SJCRH30 (cell line): ENCODE results near the gene FAM83G. TPM values are rescaled to one million over a fixed set of nuclear protein-coding genes. Genes with fewer than 3 reads are reported as not detected.
A peak's percentile ranks its signal among the peaks of the same experiment; 100 is the strongest.
"Not testable (repeated sequence)": the region's sequence is repeated elsewhere in the genome, so short reads cannot be mapped to it uniquely, and the experiment has no call there.

Experiments used
- DNase-seq, 2 experiments: peaks; one replicate each; pipeline ENCODE4 v3.0.0-alpha.2; 2015 to 2020
- H3K27ac ChIP-seq: fragments of 250-450 bp; sonication (Bioruptor Pico); 2 replicates; pipeline ENCODE4 v1.5.1; 2020; ENCODE audit warnings: mild to moderate bottlenecking, moderate library complexity
- H3K27me3 ChIP-seq: fragments of 250-450 bp; sonication (Bioruptor Pico); 2 replicates; pipeline ENCODE4 v1.5.1; 2020; ENCODE audit warnings: mild to moderate bottlenecking, moderate library complexity
- H3K36me3 ChIP-seq: fragments of 250-450 bp; sonication (Bioruptor Pico); 2 replicates; pipeline ENCODE4 v1.5.1; 2020; ENCODE audit warnings: mild to moderate bottlenecking, moderate library complexity
- H3K4me1 ChIP-seq: fragments of 250-450 bp; sonication (Bioruptor Pico); 2 replicates; pipeline ENCODE4 v1.5.1; 2020; ENCODE audit warnings: mild to moderate bottlenecking, moderate library complexity
- H3K4me3 ChIP-seq: fragments of 250-450 bp; sonication (Bioruptor Pico); 2 replicates; pipeline ENCODE4 v1.5.1; 2020; ENCODE audit warnings: mild to moderate bottlenecking, moderate library complexity
- H3K9me3 ChIP-seq: fragments of 250-450 bp; sonication (Bioruptor Pico); replicated peaks from 2 replicates; pipeline ENCODE4 v1.5.1; 2020; ENCODE audit warnings: mild to moderate bottlenecking, moderate library complexity
- total RNA-seq: library from RNA; depleted of rRNA; stranded (reverse); fragments of >200 nt; shearing (Covaris generic); gene quantifications from 2 replicates; pipeline ENCODE4 v1.2.3, GENCODE V29; 2014; rRNA removed

Gene FAM83G
- 2.1 TPM in 2 replicates for total RNA-seq

DNA sequence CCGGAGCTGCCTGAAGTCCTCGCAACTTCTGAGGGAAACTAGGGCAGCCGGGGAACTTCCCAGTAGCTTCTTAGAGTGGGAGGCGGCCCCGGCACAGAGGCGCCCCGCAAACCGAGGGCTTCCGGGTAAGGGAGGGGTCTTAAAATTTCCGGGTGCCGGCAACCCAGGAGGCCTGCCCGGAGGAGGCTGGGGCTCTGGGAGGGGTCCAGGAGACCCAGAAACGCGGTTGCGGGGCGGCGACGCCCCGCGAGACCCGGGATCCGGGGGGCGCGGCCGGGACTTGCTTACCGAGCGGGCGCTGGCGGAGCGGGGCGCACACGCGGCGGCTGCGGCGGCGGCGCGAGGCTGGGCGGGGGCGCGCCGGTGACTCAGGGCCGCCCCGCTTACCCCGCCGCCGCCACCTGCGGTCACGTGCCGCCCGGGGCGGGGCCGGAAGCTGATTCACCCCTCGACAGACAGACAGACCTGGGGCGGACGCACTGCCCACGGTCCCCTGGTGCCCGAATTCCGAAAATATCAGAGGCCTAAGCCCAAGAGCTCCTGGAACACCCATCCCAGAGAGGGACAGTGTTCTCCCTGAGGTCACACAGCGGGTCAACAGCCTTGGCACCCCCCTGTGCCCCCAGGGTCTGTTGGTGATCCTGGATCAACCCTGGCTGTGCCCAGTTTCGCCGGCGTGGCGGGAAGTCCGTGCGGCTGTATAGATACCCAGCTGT lies at the start of gene FAM83G:
TSS of gene FAM83G (minus strand) at position 344 of the 716 bp plus-strand sequence. CDS start 723 bp downstream, outside the sequence.
- peak; percentile 65 to 68 for DNase-seq
- H3K4me3 ChIP-seq: peak within 1 kb of the TSS; percentile 49
- H3K27ac ChIP-seq: no peak within 1 kb of the TSS
- no peaks in the 10 kb centered on the region for H3K36me3 ChIP-seq
- no peaks in the 10 kb centered on the region; the same call in 1 of the 2 replicates for H3K27me3 ChIP-seq
- H3K4me1 ChIP-seq: peaks cover 11% of the 10 kb centered on the region
- H3K9me3 ChIP-seq: peaks cover 7% of the 10 kb centered on the region

DNA sequence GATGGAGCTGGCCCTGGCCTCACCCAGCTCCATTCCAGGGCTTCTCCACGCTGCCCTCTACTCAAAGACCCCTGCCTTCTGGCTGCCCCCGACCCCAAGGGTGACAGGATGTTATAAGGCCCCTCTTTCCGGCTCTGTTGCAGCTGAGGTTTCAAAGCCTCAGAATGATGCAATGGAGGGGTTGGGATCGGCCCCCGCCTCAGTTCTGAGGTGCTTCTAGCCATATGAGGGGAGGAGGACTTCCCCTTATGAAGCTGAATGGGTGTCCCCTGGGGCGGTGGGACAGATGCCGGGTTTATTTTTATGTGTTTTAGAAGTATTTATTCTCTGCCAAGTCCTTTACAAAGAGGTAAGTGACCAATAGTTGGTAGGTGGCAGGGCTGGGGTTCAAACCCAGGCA lies 44.3 kb upstream of the FAM83G start:
- not testable (repeated sequence) for H3K4me1 ChIP-seq, H3K36me3 ChIP-seq, H3K27ac ChIP-seq, H3K9me3 ChIP-seq, H3K27me3 ChIP-seq, H3K4me3 ChIP-seq
- DNase-seq: peak in 1 of 2 experiments; percentile 1

GRCh38 chr17:19047510-19047909 lies 42.9 kb upstream of the FAM83G start:
- H3K27ac ChIP-seq, H3K4me1 ChIP-seq, H3K27me3 ChIP-seq, H3K9me3 ChIP-seq, H3K36me3 ChIP-seq, H3K4me3 ChIP-seq: not testable (repeated sequence)
- DNase-seq: peak in 1 of 2 experiments; percentile 13

DNA sequence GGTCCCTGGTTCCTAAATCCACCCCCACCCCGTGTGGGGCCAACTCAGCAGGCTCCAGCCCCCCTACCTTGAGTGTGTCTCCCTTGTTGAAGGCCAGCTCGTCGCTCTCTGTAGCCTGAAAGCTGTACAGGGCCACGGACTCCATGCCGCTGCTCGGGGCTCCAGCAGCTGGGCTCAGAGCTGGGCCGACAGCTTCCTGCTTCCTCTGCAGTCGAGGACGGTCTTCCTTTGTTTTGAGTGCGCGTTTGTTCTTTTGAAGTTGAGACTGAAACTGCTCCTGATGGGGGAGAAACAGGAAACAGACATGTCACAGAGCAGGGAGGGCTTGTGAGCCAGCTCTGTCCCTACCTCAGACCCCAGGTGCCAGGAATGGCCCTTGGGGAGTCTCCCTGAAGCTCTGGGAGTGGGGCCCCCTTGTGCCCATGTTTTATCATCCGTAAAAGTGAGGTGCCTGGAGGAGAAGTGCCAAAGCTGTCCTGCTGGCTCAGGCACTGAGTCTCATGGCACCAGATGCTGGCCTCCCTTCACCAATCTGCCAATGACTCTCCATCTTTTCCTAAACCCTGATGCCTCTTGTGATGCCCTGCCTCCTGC lies 42.3 kb upstream of the FAM83G start, which contains the start of gene GRAP:
TSS of gene GRAP (minus strand) at position 176 of the 594 bp plus-strand sequence. CDS start at position 145, 31 bp downstream.
- not testable (repeated sequence) for H3K27me3 ChIP-seq, H3K36me3 ChIP-seq, H3K27ac ChIP-seq, H3K9me3 ChIP-seq, H3K4me1 ChIP-seq, DNase-seq, H3K4me3 ChIP-seq

DNA sequence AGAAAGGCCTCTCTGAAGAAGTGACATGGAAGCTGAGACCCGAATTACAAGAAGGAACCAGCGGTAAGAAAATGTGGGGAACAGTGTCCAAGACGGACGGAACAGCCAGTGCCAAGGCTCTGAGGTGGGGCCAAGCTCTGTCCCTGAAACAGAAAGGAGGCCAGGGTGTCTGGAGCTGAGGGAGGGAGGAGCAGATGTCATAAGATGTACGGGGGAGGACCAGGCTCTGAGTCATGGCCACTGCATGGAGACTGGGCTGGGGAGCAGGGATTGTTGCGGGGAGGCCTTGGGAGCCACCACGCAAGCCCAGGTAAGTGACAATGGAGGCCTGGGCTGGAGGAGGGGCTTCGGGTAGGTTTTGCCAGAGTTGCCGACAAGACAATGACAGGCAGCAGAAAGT lies 40.1 kb upstream of the FAM83G start:
- not testable (repeated sequence) for H3K4me3 ChIP-seq, H3K9me3 ChIP-seq, H3K27me3 ChIP-seq, H3K36me3 ChIP-seq, H3K4me1 ChIP-seq, H3K27ac ChIP-seq, DNase-seq

DNA sequence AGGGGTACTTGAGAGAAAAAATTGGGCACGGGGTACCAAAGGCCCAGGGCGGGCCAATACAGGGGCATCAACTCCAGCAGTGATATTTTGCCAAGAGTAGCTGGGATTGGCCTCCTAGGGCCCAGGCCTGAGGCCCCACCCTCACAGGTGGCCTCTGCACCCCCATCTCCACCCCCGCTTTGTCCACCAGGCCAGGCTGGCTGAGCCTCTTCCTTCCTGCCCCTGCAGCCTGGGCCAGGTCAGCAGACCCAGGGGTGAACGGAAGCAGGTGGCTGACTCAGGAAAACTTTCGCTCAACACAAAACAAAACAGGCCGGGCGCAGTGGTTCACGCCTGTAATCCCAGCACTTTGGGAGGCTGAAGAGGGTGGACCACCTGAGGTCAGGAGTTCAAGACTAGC lies 38.5 kb upstream of the FAM83G start:
- H3K27me3 ChIP-seq, H3K36me3 ChIP-seq, H3K4me3 ChIP-seq, H3K9me3 ChIP-seq, H3K27ac ChIP-seq, H3K4me1 ChIP-seq, DNase-seq: not testable (repeated sequence)

DNA sequence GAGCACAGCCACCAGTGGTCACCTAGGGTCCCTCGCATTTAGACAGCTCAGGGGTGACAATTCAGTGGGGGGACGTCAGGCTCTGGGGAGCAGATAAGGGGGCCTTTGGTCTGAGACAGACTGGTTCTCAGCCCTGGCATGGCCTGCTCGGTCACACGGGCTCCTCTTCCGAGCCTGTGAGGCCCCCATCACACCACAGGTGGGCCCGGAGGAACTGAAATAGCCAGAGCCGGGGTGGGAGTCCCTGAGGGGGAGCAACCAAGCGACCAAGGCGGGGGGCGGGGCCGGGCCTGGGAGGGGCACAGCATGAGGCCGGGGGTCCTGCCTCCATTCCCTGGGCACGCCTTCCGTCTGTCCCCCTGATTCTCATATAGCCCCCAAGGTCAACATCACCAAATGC lies 37.8 kb upstream of the FAM83G start:
- not testable (repeated sequence) for H3K27ac ChIP-seq, H3K9me3 ChIP-seq, H3K4me3 ChIP-seq, H3K36me3 ChIP-seq, H3K4me1 ChIP-seq, H3K27me3 ChIP-seq, DNase-seq

GRCh38 chr17:19041871-19042270 lies 37.3 kb upstream of the FAM83G start:
- not testable (repeated sequence) for H3K27me3 ChIP-seq, H3K36me3 ChIP-seq, H3K9me3 ChIP-seq, H3K4me1 ChIP-seq, H3K27ac ChIP-seq, H3K4me3 ChIP-seq
- DNase-seq: peak in 1 of 2 experiments; percentile 4

- not testable (repeated sequence) for H3K27me3 ChIP-seq, DNase-seq, H3K9me3 ChIP-seq, H3K27ac ChIP-seq, H3K4me1 ChIP-seq, H3K36me3 ChIP-seq, H3K4me3 ChIP-seq
These were observed 35.8 kb upstream of the FAM83G start for GRCh38 chr17:19040350-19040749.

DNA sequence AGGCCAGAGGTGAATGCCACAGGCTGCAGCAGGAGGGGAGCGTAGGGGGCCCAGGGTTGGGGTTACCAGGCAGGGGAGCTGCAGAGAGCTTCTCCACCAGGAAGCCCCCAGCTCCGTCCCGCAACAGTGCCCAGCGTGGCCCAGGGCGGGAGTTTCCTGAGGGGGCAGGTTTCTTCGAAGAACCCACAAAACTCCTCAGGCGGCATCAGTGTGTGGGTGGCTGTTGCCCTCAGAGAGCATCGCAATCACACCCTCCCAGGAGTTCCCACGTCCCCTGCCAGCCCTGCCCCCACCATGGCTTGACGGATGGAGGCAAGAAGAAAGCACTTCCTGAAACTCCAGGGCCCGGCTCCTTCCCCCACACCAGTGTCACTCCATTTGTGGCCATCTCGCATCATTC lies 34.2 kb upstream of the FAM83G start:
- not testable (repeated sequence) for H3K4me1 ChIP-seq, H3K36me3 ChIP-seq, H3K27ac ChIP-seq, H3K27me3 ChIP-seq, DNase-seq, H3K9me3 ChIP-seq, H3K4me3 ChIP-seq

GRCh38 chr17:19038007-19038406 lies 33.4 kb upstream of the FAM83G start:
- not testable (repeated sequence) for H3K4me1 ChIP-seq, H3K4me3 ChIP-seq, H3K9me3 ChIP-seq, H3K27ac ChIP-seq, H3K36me3 ChIP-seq, DNase-seq, H3K27me3 ChIP-seq

GRCh38 chr17:19037547-19037946 lies 33.0 kb upstream of the FAM83G start:
- not testable (repeated sequence) for H3K27me3 ChIP-seq, H3K9me3 ChIP-seq

DNA sequence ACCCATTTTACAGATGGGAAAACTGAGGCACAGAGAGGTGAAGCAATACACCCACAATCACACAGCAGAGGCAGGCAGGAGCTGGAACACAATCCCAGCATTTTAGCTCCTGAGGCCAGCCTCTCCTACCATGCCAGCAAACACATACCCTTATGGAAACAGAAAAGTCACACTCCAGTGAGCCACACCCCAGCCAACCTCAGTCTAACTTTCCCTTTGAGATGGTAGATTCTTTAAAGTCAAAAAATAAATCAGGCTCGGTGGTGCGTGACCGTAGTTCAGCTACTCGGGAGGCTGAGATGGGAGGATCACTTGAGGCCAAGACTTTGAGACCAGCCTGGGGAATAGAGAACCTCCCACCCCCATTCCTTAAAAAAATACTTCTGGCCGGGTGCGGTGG lies 31.6 kb upstream of the FAM83G start:
- H3K9me3 ChIP-seq, H3K27ac ChIP-seq, DNase-seq, H3K4me1 ChIP-seq, H3K4me3 ChIP-seq, H3K27me3 ChIP-seq, H3K36me3 ChIP-seq: not testable (repeated sequence)

More at GRCh38 chr17:19037547-19037946, 33.0 kb upstream of the FAM83G start:
- not testable (repeated sequence) for H3K27ac ChIP-seq, H3K4me1 ChIP-seq, H3K4me3 ChIP-seq, H3K36me3 ChIP-seq, DNase-seq

DNA sequence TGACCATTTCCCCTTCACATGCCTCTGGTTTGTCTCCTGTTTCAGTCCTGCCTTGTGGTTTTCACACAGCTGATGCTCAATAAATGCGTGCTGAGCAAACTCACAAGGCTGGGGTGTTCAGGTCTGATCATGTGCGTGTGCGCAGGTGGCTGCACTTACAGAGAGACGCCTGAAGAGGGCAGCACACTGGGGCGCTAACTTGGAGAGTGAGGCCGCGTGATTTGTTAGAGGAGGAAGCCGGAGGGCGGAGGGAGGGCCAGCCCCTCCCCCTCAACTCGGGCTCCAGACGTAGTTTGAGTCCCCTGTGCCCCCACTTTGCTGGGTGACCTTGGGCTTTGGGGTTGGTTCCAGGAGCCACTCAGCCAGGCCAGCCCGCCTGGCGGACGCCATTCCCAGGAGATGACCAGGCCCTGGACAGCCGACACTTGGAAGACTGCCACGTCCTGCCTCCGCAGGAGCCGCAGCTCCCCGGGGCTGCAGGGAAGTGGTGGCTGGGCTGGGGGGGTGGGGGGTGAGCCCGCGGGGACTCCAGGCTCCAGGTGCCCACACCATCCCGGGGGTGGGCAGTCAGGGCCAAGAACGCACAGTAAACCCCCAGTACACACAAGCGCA lies 27.9 kb upstream of the FAM83G start:
- H3K4me3 ChIP-seq, H3K36me3 ChIP-seq, H3K27ac ChIP-seq, H3K27me3 ChIP-seq, H3K4me1 ChIP-seq, DNase-seq, H3K9me3 ChIP-seq: not testable (repeated sequence)

DNA sequence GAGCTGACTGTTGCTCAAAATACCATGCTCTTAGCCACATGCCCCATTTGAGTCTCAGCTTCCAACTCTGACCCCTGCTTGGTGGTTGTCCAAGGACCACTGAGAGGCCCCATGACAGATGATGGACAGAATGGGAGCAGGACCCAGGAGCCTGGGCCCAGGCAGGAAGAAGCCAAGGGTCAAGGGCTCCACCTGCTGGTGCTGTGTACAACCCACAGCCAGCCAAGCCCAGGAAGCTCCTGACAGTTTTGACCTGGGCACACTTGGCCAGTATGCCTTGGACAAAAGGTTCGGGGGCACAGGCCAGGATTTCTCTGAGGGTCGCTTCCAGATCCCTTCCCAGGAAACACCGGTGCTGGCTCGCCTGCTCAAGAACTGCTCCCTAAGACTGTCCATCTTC lies 27.2 kb upstream of the FAM83G start:
- not testable (repeated sequence) for H3K4me3 ChIP-seq, H3K4me1 ChIP-seq, H3K9me3 ChIP-seq, H3K27ac ChIP-seq, H3K27me3 ChIP-seq, H3K36me3 ChIP-seq
- DNase-seq: peak in 1 of 2 experiments; percentile 90
